ENCODE results near the gene NACC1. TPM values are rescaled to one million over a fixed set of nuclear protein-coding genes. Genes with fewer than 3 reads are reported as not detected.

Gene NACC1
- total RNA-seq, 1 experiment from 2014 or later, result 237 TPM

DNA sequence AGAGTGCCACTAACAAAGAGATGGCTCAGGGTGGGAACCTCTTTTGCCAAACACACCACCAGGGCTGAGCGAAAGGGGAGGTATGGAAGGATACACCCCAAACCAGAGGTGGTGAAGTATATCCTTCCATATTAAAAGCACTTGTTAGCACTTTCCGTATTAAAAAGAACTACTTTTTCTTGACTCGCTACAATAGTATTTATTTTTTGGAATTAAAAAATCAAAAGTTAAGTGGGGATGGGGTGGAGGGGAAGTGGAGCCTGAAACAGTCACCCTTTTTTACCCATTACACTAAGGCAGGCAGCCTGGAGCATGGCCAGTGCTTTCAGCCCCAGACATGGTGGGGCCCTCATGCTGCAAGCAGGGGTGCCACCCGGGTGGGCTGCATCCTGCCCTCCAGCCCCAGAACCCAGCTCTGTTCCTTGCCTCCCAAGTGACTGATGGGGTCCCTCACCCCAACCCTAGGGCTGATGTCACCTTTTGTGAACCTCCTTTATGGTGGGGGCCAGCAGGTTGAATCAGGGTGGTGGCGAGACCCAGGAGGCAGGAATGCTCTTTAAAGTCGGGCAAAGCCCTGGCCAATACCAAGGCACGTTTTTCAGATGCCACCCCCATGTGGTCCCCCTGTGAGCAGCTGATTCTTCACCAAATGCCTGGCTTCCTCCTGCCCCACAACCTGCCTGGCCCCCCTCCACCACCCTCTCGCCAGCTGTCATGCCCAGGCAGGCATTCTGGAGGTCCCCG, 46.4 kb upstream of the NACC1 start:
- Mint-ChIP-seq H3K9me3 (no peaks in the 10 kb centered on the region), H3K27me3 (ENCODE audit: low read depth) (peaks cover 20% of the 10 kb centered on the region), H3K4me1 (0 out of 2 replicates have a peak, but pooled peaks cover 3% of the 10 kb centered on the region), H3K27ac (no peak overlapping the region), H3K36me3 (no peaks in the 10 kb centered on the region), H3K4me3 (no peak overlapping the region)
- CTCF ChIA-PET, result interaction anchor here (0.5 to 20.5 kb wide), 6 partner anchors 13 to 106 kb away, joined by 3 to 294 read pairs (median 12); no protein-coding TSS in a partner anchor
- TF ChIP-seq TEAD4 (CRISPR knock-in tag; IDR thresholded peaks at IDR 0.05) (no peak), FOXK1 (CRISPR knock-in tag; IDR thresholded peaks at IDR 0.05) (no peak), FOXJ3 (CRISPR knock-in tag; IDR thresholded peaks at IDR 0.05; ENCODE audit: borderline replicate concordance) (no peak), SOX15 (CRISPR knock-in tag; IDR thresholded peaks at IDR 0.05) (no peak), TCF7 (CRISPR knock-in tag; IDR thresholded peaks at IDR 0.05; ENCODE audit: low read depth) (no peak), ZNF317 (CRISPR knock-in tag; IDR thresholded peaks at IDR 0.05; ENCODE audit: borderline replicate concordance, low read depth) (no peak), GRHL2 (CRISPR knock-in tag; IDR thresholded peaks at IDR 0.05; ENCODE audit: insufficient replicate concordance, severe bottlenecking) (no peak), ZNF232 (CRISPR knock-in tag; IDR thresholded peaks at IDR 0.05) (no peak), AFF4 (CRISPR knock-in tag; IDR thresholded peaks at IDR 0.05; ENCODE audit: borderline replicate concordance) (no peak), OVOL2 (CRISPR knock-in tag; IDR thresholded peaks at IDR 0.05; ENCODE audit: borderline replicate concordance) (no peak), ZNF219 (CRISPR knock-in tag; IDR thresholded peaks at IDR 0.05; ENCODE audit: borderline replicate concordance) (no peak), ZNF121 (CRISPR knock-in tag; IDR thresholded peaks at IDR 0.05) (no peak), ZNF423 (CRISPR knock-in tag; IDR thresholded peaks at IDR 0.05) (no peak), ATF2 (CRISPR knock-in tag; IDR thresholded peaks at IDR 0.05; ENCODE audit: borderline replicate concordance, low read depth) (no peak), NR3C1 (CRISPR knock-in tag; conservative IDR thresholded peaks at IDR 0.05; ENCODE audit: low read depth) (no peak)
- TF ChIP-seq, protein P1, sequence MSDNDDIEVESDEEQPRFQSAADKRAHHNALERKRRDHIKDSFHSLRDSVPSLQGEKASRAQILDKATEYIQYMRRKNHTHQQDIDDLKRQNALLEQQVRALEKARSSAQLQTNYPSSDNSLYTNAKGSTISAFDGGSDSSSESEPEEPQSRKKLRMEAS (CRISPR knock-in tag; IDR thresholded peaks at IDR 0.05), result no peak
- POLR2A ChIA-PET, result no interaction called here
- no peak for DNase-seq (ENCODE audit: low spot score)
- no peak for ATAC-seq

- no peak overlapping the region for H3K27ac Mint-ChIP-seq
- CTCF ChIA-PET, result interaction anchor here (1.7 to 20.5 kb wide), 5 partner anchors 14 to 107 kb away, joined by 6 to 294 read pairs (median 16); no protein-coding TSS in a partner anchor
- peaks cover 7% of the 10 kb centered on the region for H3K4me1 Mint-ChIP-seq
- ATAC-seq, result no peak
- no peaks in the 10 kb centered on the region for H3K9me3 Mint-ChIP-seq
- no peaks in the 10 kb centered on the region for H3K36me3 Mint-ChIP-seq
- peaks cover 26% of the 10 kb centered on the region for H3K27me3 Mint-ChIP-seq (ENCODE audit: low read depth)
- no peak for DNase-seq (ENCODE audit: low spot score)
- POLR2A ChIA-PET, result no interaction called here
- H3K4me3 Mint-ChIP-seq, result no peak overlapping the region
- TF ChIP-seq PRDM15 (CRISPR knock-in tag; IDR thresholded peaks at IDR 0.05), result no peak
- no peak for TF ChIP-seq AR (CRISPR knock-in tag; IDR thresholded peaks at IDR 0.05)
- no peak for TF ChIP-seq RORB (CRISPR knock-in tag; IDR thresholded peaks at IDR 0.05)
- TF ChIP-seq, protein P2, sequence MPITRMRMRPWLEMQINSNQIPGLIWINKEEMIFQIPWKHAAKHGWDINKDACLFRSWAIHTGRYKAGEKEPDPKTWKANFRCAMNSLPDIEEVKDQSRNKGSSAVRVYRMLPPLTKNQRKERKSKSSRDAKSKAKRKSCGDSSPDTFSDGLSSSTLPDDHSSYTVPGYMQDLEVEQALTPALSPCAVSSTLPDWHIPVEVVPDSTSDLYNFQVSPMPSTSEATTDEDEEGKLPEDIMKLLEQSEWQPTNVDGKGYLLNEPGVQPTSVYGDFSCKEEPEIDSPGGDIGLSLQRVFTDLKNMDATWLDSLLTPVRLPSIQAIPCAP (CRISPR knock-in tag; IDR thresholded peaks at IDR 0.05), result no peak
- TF ChIP-seq CBFB (CRISPR knock-in tag; IDR thresholded peaks at IDR 0.05; ENCODE audit: low read depth), result no peak
Measured at GRCh38 chr19:13072188-13072908, 45.7 kb upstream of the NACC1 start.
